ENCODE data around the gene IGF2.
"Not testable (repeated sequence)": the region's sequence is repeated elsewhere in the genome, so short reads cannot be mapped to it uniquely, and the experiment has no call there.

The IGF2 gene

GRCh38 chr11:2182075-2182474 lies 42.9 kb upstream of the IGF2 start:
- TF ChIP-seq CTCF (IDR thresholded peaks at IDR 0.05; ENCODE audit: low read depth, low read length, missing control alignments), result no peak
- no peak for DNase-seq (ENCODE audit: low read depth)

GRCh38 chr11:2180789-2181370 lies 41.7 kb upstream of the IGF2 start:
- TF ChIP-seq CTCF (IDR thresholded peaks at IDR 0.05; ENCODE audit: low read depth, low read length, missing control alignments), result no peak
- no peak for DNase-seq (ENCODE audit: low read depth)
- H3K4me3 ChIP-seq (ENCODE audit: low read depth, low read length), result no peak overlapping the region

More at GRCh38 chr11:2182075-2182474, 42.9 kb upstream of the IGF2 start:
- no peak overlapping the region for H3K4me3 ChIP-seq (ENCODE audit: low read depth, low read length)

- no peak for DNase-seq (ENCODE audit: low read depth)
- H3K4me3 ChIP-seq (ENCODE audit: low read depth, low read length), result no peak overlapping the region
- TF ChIP-seq CTCF (IDR thresholded peaks at IDR 0.05; ENCODE audit: low read depth, low read length, missing control alignments), result no peak
Observed at GRCh38 chr11:2180347-2180746, 41.2 kb upstream of the IGF2 start.

- no peak for TF ChIP-seq CTCF (IDR thresholded peaks at IDR 0.05; ENCODE audit: low read depth, low read length, missing control alignments)
- no peak overlapping the region for H3K4me3 ChIP-seq (ENCODE audit: low read depth, low read length)
- DNase-seq (ENCODE audit: low read depth), result no peak
Observed at GRCh38 chr11:2179516-2179915, 40.3 kb upstream of the IGF2 start.

GRCh38 chr11:2178906-2179494 lies 39.8 kb upstream of the IGF2 start:
- no peak overlapping the region for H3K4me3 ChIP-seq (ENCODE audit: low read depth, low read length)
- DNase-seq (ENCODE audit: low read depth), result no peak
- no peak for TF ChIP-seq CTCF (IDR thresholded peaks at IDR 0.05; ENCODE audit: low read depth, low read length, missing control alignments)

GRCh38 chr11:2178055-2178773 lies 39.0 kb upstream of the IGF2 start:
- not testable (repeated sequence) for DNase-seq (ENCODE audit: low read depth); H3K4me3 ChIP-seq (ENCODE audit: low read depth, low read length)

DNA sequence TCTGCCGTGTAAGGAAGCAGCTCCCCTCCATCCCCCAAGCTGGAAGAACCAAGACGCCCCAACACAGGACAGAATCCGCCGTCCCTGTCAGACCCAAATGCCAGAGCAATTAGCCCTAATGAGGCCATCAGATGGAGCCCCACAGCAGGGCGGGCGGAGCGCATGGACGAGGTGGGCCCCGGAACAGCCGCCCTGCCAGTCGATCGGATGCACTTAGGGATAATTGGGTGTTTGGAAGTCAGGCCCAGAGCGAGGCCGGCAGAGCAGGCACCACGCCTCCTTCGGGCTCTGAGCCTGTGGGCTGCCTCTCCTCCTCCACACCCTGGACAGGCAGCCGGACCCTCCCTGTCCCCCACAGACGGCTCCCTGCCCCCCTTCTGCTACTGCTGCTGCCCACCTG lies 37.9 kb upstream of the IGF2 start:
- DNase-seq (ENCODE audit: low read depth), result no peak
- TF ChIP-seq CTCF (IDR thresholded peaks at IDR 0.05; ENCODE audit: low read depth, low read length, missing control alignments), result no peak
- no peak overlapping the region for H3K4me3 ChIP-seq (ENCODE audit: low read depth, low read length)
